Hypothalamus (tissue), 51 donors: Measurements from ENCODE around the gene MBLAC2.

Experiments
- DNase-seq, 51 donors: peaks; one replicate each; lab custom pipeline; 2025; lab: John Stamatoyannopoulos, UW

The MBLAC2 gene

DNA sequence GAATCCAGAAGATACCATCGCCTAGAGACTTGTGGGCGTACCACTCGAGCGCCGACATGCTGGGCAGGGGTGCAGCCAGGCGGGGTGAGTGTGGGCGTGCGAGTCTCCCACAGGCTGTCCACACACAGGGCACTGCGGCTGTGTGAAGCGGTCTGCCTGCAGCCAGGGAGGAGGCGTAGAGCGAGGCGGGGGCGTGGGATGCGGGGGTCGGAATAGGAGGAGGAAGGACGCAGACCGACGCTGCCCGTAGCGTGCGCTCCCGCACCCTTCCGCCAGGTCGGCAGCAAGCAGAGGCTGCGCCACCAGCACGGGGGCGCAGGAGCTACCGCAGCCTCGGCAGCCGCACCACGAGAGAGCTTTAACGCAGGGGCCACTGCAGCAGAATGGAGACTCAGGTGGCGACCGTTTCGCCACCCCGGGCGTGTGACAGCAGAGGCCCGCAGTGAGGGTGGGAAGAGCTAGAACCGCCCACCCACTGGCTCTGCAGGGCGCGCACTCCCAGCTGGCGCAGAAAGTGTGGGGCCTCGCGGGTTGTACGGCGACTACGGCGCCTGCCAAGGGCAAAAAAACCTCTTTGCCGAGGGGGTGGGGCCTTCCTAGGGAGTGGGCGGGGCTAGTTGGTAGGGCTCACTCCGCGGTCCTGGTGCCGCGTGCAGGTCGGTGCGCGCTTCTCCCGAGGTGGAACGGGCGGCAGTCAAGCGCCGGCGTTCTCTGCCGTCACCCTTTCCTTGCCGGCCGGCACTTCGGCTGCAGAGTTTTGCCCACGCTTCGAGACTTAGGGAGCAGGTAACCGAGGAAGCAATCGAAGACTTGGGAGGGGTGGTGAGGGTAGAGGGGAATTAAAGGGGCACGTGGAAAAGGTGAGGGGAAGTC is at the start of gene MBLAC2, which contains the start of gene POLR3G:
MBLAC2 (minus strand) TSS at position 537 of the 873 bp plus-strand sequence; CDS start at position 58, 479 bp downstream.
POLR3G (plus strand) TSS at position 630 of the 873 bp plus-strand sequence. CDS start 10,704 bp downstream, outside the sequence.
- peak; percentile 53 to 94 (median 85) for DNase-seq

GRCh38 chr5:90519081-90519480 is 44.5 kb upstream of the MBLAC2 start:
- DNase-seq = no peak

DNA sequence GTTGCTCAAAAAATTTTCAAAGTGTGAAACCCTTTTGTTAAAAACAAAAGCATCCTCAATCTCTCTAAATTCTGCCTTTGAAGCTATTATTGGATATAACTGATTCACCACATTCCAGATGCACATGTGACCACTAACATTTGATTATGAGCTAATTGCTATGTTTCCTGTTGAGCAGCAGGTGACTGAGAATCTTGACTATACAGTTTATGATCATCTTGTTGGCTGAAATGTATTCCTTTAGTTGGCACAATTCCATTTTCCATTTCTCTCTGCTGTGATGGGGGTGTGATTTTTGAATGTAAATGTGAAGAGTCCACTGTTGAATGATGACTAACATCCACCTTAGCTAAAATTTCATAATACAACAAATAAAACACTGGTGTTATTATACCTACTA is 44.1 kb upstream of the MBLAC2 start:
- no peak for DNase-seq

- DNase-seq = no peak
Observed at GRCh38 chr5:90514520-90514919, 39.9 kb upstream of the MBLAC2 start.

DNA sequence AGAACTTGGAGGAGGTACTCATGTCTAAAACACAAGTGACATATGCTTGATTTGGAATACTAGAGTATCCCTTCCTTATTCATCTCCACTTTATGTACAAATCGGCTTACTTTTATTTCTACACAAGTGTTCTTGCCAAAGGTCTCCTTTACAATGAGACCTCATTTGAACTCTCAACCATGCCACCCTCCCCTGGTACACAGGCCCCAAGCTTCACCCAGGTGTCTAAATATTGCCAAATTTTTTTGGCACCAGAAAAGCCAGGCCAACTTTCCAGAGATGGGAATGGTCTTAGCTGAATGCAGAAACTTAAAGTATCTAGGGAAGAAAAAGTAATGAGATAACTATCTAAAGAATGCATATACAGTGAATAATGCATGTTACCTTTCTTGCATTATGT is 35.9 kb upstream of the MBLAC2 start:
- DNase-seq = no peak

GRCh38 chr5:90506221-90506620 is 31.6 kb upstream of the MBLAC2 start:
- no peak for DNase-seq

DNA sequence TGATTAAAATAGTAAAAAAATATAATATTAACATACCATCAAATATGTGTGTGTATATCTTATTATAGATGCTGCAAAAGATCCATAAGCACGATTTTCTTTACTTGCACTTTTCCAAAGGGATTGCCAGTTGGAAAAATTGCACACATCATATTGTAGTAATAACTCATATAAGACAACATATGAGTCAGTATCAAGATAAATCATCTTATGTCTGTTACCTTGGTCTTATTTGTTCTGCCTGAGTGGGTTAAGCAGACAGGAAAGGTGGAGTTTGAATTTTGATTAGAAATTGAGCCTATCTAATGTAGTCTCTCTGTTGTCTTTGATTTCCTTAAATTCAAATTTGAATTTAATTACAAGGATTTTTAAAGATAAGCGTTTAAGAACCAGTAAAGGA is 30.2 kb upstream of the MBLAC2 start:
- DNase-seq = no peak

GRCh38 chr5:90503596-90503995 is 29.0 kb upstream of the MBLAC2 start:
- no peak for DNase-seq

DNA sequence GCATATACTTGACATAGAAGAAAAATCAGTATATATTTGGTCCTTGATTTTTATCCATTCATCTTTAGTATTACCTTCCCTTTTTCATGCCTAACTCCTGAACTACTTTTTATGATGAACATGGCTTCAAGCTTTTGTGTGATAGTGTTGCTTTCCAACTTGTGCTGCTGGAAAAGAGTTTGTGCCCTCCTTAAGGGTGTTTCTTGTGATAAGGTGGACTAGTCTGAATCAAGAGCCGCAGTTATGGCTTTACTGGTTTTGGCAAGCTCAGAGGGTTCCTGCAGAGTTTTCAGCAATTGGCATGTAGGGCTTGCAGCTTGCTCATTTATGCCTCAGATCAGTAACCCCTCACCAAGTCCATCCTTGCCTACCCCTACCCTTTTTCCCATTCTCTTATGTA is 20.6 kb upstream of the MBLAC2 start:
- DNase-seq = no peak

DNA sequence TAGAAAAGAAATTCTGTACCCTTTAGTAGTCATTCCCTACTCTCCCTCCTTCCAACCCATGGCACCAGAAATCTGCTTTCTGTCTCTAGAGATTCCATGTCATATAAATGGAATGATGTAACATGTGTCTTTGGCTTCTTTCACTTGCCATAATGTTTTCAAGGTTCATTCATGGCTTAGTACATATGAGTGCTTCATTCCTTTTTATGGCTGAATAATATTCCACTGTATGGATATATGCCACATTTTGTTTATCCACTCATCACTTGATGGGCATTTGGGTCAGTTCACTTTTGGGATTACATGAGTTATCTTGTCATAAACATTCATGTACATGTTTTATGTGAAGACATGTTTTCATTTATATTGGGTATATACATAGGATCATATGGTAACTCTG is 19.5 kb upstream of the MBLAC2 start:
- DNase-seq = no peak

DNA sequence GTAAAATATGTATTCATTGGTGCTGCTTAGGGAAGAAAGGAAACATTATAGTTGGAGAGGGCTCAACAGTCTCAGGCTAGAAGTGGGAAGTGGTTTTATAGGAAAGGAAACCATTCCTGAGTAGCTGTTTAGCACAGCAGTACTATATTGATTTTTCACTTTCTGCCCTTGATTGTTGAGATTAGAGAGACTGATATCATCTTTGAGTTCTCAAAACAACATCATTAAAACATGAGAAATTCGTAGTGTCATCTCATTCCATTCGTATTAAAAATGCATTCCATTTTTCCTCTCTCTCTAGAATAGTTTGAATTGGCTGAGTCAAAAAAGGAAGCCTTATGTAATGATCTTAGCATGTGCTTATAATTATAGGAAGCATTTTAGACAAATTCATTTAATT is 14.2 kb upstream of the MBLAC2 start:
- no peak for DNase-seq

DNA sequence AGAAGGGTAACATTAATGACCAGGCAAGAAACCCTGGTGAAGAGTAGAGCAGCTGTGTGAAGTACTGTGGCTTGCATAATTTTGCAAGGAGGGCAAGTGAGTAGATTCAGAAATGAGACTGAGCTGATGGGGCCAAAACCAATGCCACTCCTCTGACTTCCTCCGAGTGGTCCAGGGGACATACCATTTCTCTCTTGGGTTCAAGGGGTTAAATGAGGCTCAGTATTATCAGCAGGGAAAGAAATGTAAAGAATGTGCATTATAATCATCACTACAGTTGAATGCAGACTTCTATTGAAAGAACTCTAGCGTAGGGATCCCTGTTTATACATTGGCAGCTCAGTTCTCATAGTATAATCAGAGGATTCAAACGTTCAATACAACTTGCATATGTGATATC is 10.0 kb upstream of the MBLAC2 start:
- DNase-seq = no peak

DNA sequence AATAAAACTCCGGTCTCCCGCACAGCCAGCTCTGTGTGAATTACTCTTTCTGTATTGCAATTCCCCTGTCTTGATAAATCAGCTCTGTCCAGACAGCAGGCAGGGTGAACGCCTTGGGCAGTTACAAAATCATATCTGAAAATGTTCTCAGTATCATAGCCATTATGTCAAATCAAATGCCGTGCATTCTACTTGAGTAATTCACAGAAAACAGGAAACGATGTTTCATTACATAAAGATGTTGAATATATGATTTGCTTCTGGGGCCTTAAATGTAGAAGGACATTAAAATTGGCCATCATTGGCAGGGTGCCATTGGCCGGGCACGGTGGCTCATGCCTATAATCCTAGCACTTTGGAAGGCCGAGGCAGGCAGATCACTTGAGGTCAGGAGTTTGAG is 8.6 kb upstream of the MBLAC2 start:
- DNase-seq = no peak

DNA sequence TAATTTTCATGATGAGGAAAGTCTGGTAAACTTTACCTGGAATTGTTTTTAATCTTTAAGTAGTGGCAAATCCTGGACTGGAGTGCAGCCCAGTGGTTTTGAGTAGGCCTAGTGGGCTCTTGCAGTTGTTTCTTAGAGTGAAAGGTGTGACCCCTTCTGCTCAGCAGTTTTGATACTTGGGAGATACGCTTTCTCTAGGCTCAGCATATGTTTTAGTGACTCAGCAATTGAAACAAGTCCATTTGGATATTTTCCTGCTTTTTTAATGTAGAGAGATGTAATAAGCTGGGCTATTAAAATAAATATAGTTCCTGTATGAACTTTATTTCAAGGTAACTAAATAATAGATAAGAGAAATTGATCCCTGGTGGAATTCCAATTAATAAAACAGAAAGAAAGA is 6.1 kb upstream of the MBLAC2 start:
- no peak for DNase-seq

GRCh38 chr5:90479611-90480385 is 5.2 kb upstream of the MBLAC2 start:
- DNase-seq = no peak

DNA sequence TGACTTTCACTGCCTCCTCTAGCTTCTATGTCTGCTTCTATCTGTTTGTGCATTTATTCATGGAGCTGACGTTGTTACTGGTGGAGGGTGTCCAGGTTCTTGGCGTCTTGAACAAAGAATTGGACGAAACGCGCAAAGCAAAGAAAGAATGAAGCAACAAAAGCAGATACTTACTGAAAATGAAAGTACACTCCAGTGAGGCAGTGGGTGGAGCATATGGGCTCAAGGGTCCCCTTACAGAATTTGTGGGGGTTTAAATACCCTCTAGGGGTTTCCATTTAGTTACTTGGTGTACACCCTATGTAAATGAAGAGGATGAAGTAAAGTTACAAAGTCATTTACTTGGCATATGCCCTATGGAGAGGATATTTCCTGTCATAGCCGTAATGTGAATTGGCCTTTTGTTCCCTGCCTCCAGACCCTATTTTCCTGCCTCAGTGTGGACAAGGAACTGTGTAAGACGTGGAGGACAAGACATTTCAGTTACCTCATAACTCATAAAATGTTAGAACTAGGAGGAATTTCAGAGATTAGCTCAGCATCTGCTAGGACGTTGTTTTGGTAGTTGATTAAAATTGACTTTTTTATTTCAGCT is 3.1 kb upstream of the MBLAC2 start:
- DNase-seq = peak in 2 of 51 donors; percentile 27 to 32

- peak in 8 of 51 donors; percentile 1 to 32 (median 9) for DNase-seq
Observed at GRCh38 chr5:90477073-90477472, 2.5 kb upstream of the MBLAC2 start.

- peak in 1 of 51 donors; percentile 32 for DNase-seq
Observed at GRCh38 chr5:90476391-90476790, 1.8 kb upstream of the MBLAC2 start.

DNA sequence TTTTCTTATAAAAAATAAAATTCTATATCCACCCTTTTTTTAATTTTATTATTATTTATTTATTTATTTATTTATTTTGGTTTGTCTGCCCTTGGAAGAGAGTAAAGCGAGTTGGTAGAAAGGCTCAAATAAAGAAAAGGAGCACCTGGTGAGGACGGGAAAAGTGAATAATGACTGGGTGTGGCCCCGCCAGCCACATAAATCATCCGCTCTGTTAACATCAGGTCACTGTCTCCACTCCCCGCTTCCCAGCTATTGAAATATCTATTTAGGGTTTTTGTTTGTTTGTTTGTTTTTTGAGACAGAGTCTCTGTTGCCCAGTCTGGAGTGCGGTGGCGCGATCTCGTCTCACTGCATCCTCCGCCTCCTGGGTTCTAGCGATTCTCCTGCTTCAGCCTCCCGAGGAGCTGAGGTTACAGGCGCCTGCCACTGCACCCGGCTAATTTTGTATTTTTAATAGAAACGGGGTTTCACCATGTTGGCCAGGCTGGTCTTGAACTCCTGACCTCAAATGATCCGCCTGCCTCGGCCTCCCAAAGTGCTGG is 937 bp upstream of the MBLAC2 start:
- no peak for DNase-seq

- peak in 28 of 51 donors; percentile 8 to 70 (median 44) for DNase-seq
Observed at GRCh38 chr5:90473396-90474234, 956 bp downstream of the MBLAC2 start.
